GM12878 (cell line): Measurements from ENCODE around the gene MTMR10. TPM values are rescaled to one million over a fixed set of nuclear protein-coding genes. Genes with fewer than 3 reads are reported as not detected.
A peak's percentile ranks its signal among the peaks of the same experiment; 100 is the strongest.

Source experiments
- ATAC-seq: fragments of 200-7000 bp; cut with Tn5 transposase; 3 replicates; pipeline ENCODE4 v1.9.1; 2020; ENCODE audit warnings: mild to moderate bottlenecking, moderate library complexity
- BruUV-seq: library from RNA; stranded (reverse); fragments of 400-500 nt; replicated peaks from 2 replicates; lab custom pipeline; 2021; lab: Mats Ljungman, UMichigan
- CTCF ChIA-PET: fragments of 300-600 bp; sonication (Branson Sonifier 250); formaldehyde crosslinking; extraction: SDS; loops from one replicate; lab custom pipeline; 2021; ENCODE audit warnings: inconsistent platforms; lab: Yijun Ruan, JAX
- POLR2A ChIA-PET: fragments of 350-600 bp; formaldehyde crosslinking; extraction: SDS; loops from one replicate; lab custom pipeline; 2021; ENCODE audit warnings: inconsistent platforms; lab: Charles Lee
- RAD21 ChIA-PET: fragments of 300-600 bp; sonication (Branson Sonifier 250); formaldehyde crosslinking; loops from one replicate; lab custom pipeline; 2023; ENCODE audit warnings: antibody characterized with exemption; ENCODE audit not compliant: unreplicated experiment; lab: Charles Lee
- SMC1A ChIA-PET: fragments of 300-600 bp; sonication (Branson Sonifier 250); formaldehyde crosslinking; loops from one replicate; lab custom pipeline; 2023; ENCODE audit not compliant: unreplicated experiment, uncharacterized antibody; lab: Charles Lee
- DNase-seq: peaks from one replicate; pipeline ENCODE4 v3.0.0-alpha.2; 2011; ENCODE audit warnings: low read depth, low spot score
- FAIRE-seq: peaks from 3 replicates; lab custom pipeline; 2011; peaks lifted over from hg19 to GRCh38; lab: Jason Lieb, UNC
- H2AFZ ChIP-seq: 2 replicates; pipeline ENCODE4 v1.6.0; 2011; ENCODE audit warnings: low read depth, low read length, control low read depth; ENCODE audit not compliant: control insufficient read depth
- H3K27ac ChIP-seq: 2 replicates; pipeline ENCODE4 v1.5.1; 2011; ENCODE audit warnings: control low read depth; ENCODE audit not compliant: control insufficient read depth, insufficient read depth
- H3K27me3 ChIP-seq, 2 experiments: replicated peaks in 1 of 2; 2 replicates each; pipeline versions ENCODE4 v1.6.0 to v1.6.1; 2011; ENCODE audit warnings: low read length in 1 of 2; ENCODE audit not compliant: control insufficient read depth in 2 of 2, insufficient read depth in 2 of 2
- H3K36me3 ChIP-seq, 2 experiments: 2 replicates each; pipeline ENCODE4 v1.5.1; 2011; ENCODE audit warnings: low read length in 1 of 2; ENCODE audit not compliant: control insufficient read depth in 2 of 2, insufficient read depth in 2 of 2
- H3K4me1 ChIP-seq: 2 replicates; pipeline ENCODE4 v1.6.1; 2011; ENCODE audit warnings: mild to moderate bottlenecking, low read length, moderate library complexity, mixed read lengths; ENCODE audit not compliant: control insufficient read depth, insufficient read depth
- H3K4me2 ChIP-seq: 2 replicates; pipeline ENCODE4 v1.6.0; 2011; ENCODE audit warnings: control low read depth; ENCODE audit not compliant: control insufficient read depth, insufficient read depth
- H3K4me3 ChIP-seq: fragments of 200-600 bp; sonication (generic); 2 replicates; pipeline ENCODE4 v1.5.1; 2016
- H3K79me2 ChIP-seq: 2 replicates; pipeline ENCODE4 v1.6.0; 2011; ENCODE audit warnings: low read length; ENCODE audit not compliant: control insufficient read depth, insufficient read depth
- H3K9ac ChIP-seq: 2 replicates; pipeline ENCODE4 v1.8.0; 2011; ENCODE audit warnings: low read length, control low read depth, mixed read lengths; ENCODE audit not compliant: control insufficient read depth, insufficient read depth
- H3K9me3 ChIP-seq: replicated peaks from 3 replicates; pipeline ENCODE4 v1.5.1; 2011; ENCODE audit warnings: mild to moderate bottlenecking, low read length; ENCODE audit not compliant: control insufficient read depth, insufficient read depth
- H4K20me1 ChIP-seq: 2 replicates; pipeline ENCODE4 v1.6.0; 2011; ENCODE audit not compliant: control insufficient read depth, insufficient read depth
- BMI1 ChIP-seq: fragments of 450-650 bp; IDR thresholded peaks from 2 replicates; pipeline ENCODE4 v1.6.1; 2016; ENCODE audit warnings: mild to moderate bottlenecking, moderate library complexity, borderline replicate concordance
- CREB1 ChIP-seq: IDR thresholded peaks from 2 replicates; pipeline ENCODE4 v1.6.1; 2012; ENCODE audit warnings: low read depth, mild to moderate bottlenecking, inconsistent platforms
- EED ChIP-seq: sonication (generic); IDR thresholded peaks from 2 replicates; pipeline ENCODE4 v1.6.1; 2016; ENCODE audit warnings: antibody characterized with exemption, low read depth
- EGR1 ChIP-seq, 2 experiments: IDR thresholded peaks; 1 replicate in 1 of 2; 2 replicates in 1 of 2; pipeline ENCODE4 v1.6.1; 2011 to 2012; ENCODE audit warnings: low read depth in 2 of 2, low read length in 2 of 2, borderline replicate concordance in 1 of 2, mild to moderate bottlenecking in 1 of 2, moderate library complexity in 1 of 2
- ESRRA ChIP-seq: IDR thresholded peaks from 2 replicates; pipeline ENCODE4 v1.6.1; 2012; ENCODE audit warnings: mild to moderate bottlenecking, low read length, improper control_type of control experiment
- EZH2 ChIP-seq: IDR thresholded peaks from 2 replicates; pipeline ENCODE4 v1.6.1; 2012; ENCODE audit warnings: low read depth, mild to moderate bottlenecking, control low read depth, inconsistent platforms, low read length, borderline replicate concordance; ENCODE audit not compliant: control insufficient read depth
- KAT2A ChIP-seq: conservative IDR thresholded peaks from 2 replicates; pipeline ENCODE4 v1.6.1; 2011; ENCODE audit warnings: low read depth, low read length; ENCODE audit not compliant: control insufficient read depth
- MTA2 ChIP-seq: fragments of 450-650 bp; IDR thresholded peaks from 2 replicates; pipeline ENCODE4 v1.6.1; 2016; ENCODE audit warnings: low read depth, mild to moderate bottlenecking, moderate library complexity
- MXI1 ChIP-seq: fragments of 150-350 bp; IDR thresholded peaks from 2 replicates; pipeline ENCODE4 v1.6.1; 2011; ENCODE audit warnings: low read depth, mild to moderate bottlenecking, inconsistent platforms, low read length, improper control_type of control experiment
- POLR2A ChIP-seq: IDR thresholded peaks from 2 replicates; pipeline ENCODE4 v1.6.1; 2011; ENCODE audit warnings: low read depth, mild to moderate bottlenecking, low read length
- SUPT20H ChIP-seq: IDR thresholded peaks from 2 replicates; pipeline ENCODE4 v1.6.1; 2011; ENCODE audit warnings: low read depth, mild to moderate bottlenecking, low read length, moderate library complexity, borderline replicate concordance; ENCODE audit not compliant: control insufficient read depth
- ZNF217 ChIP-seq: fragments of 450-650 bp; IDR thresholded peaks from 2 replicates; pipeline ENCODE4 v1.6.1; 2017; ENCODE audit warnings: antibody characterized with exemption, mild to moderate bottlenecking
- ZNF274 ChIP-seq: IDR thresholded peaks from one replicate; pipeline ENCODE4 v1.8.0; 2011; ENCODE audit not compliant: insufficient read length, insufficient read depth
- ZNF622 ChIP-seq: fragments of 450-650 bp; IDR thresholded peaks from 2 replicates; pipeline ENCODE4 v1.6.1; 2017; ENCODE audit warnings: mild to moderate bottlenecking, inconsistent platforms
- WGBS: methylation state at CpG from one replicate; pipeline ENCODE4 v1.1.6; 2016; ENCODE audit warnings: low lambda C conversion rate; ENCODE audit not compliant: insufficient replicate concordance, insufficient coverage; ENCODE audit errors: missing lambda C conversion rate; 5-methylcytosine and 5-hydroxymethylcytosine counted together
- in situ Hi-C: fragments of 300-500 bp; cut with MboI; formaldehyde crosslinking; loops from 9 replicates; pipeline ENCODE4 v1.14.3; 2018; ENCODE audit warnings: mixed read lengths
- intact Hi-C: fragments of 100-400 bp; cut with micrococcal nuclease; formaldehyde crosslinking; loops from one replicate; pipeline ENCODE4 v1.14.2; 2022; ENCODE audit not compliant: unreplicated experiment
- polyA plus RNA-seq, 11 experiments: library from polyadenylated mRNA; depleted of rRNA in 4 of 11; unstranded in 6 of 11; stranded (reverse) in 5 of 11; fragments of >200 nt; fragmentation: Nextera tagmentation in 4 of 11; fragmentation: Illumina TruSeq in 1 of 11; extraction: Ambion mirVana in 4 of 11; extraction: Trizol in 1 of 11; gene quantifications; 1 replicate in 1 of 11; 2 replicates in 10 of 11; pipeline versions ENCODE4 v1.2.1 to v1.2.3, GENCODE V29; 2011 to 2016; ENCODE audit warnings: inconsistent platforms in 2 of 11, missing spikeins in 2 of 11, low read depth in 1 of 11
- total RNA-seq, 4 experiments: library from RNA; depleted of rRNA in 3 of 4; stranded (reverse); fragments of >200 nt in 3 of 4; fragmentation: Illumina TruSeq in 1 of 4; extraction: Trizol in 1 of 4; gene quantifications; 2 replicates each; pipeline versions ENCODE4 v1.2.1 to v1.2.3, GENCODE V29; 2013 to 2021
- TF ChIP-seq, protein P1 (sequence below): fragments of 450-650 bp; IDR thresholded peaks from 2 replicates; pipeline ENCODE4 v1.6.1; 2017; ENCODE audit warnings: borderline replicate concordance
- TF ChIP-seq, protein P2 (sequence below): IDR thresholded peaks from 2 replicates; pipeline ENCODE4 v1.6.1; 2011; ENCODE audit warnings: mild to moderate bottlenecking, low read depth, low read length, moderate library complexity; ENCODE audit not compliant: insufficient replicate concordance

The MTMR10 gene
- total and polyA plus RNA-seq, 10 of the 15 experiments (the other 5 are each of a cell fraction or from before 2014, with no cell fraction given) = 1.9 to 13.6 (median 8.9) TPM

DNA sequence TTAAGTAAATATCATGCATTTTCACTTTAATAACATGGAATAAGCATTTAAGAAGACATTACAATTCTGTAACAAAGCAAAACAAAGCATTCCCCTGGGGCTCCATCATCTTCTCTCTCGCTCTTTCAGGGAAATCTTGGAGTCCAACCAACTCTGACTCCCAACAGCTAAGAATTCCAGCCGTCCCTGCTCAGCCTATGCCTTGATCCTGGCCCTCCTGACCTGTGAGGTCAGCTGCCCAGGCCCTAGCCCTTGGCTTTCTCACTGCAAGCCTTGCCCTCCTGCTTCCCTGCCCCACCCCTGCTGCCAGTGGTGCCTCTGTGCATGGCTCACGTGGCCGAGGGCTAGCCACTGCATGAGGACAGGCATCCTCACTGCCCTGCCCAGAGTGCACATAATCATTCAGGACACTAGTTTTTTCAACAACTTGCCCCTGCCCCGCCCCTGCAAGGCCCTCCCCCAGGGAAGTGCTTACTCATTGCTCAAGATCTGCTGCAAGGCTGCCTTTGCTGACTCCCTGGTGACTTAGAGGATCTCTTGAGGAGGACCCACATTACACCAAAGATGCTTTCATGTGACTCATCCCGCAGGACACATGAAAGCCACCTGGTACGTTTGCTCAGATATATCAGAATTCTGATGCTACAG lies 37.6 kb downstream of the MTMR10 start:
- ChIA-PET CTCF (interaction anchor here (0.6 kb wide), 1 partner anchor 75 kb away, joined by 3 read pairs; no protein-coding TSS in a partner anchor), POLR2A (no interaction called here), RAD21 (no interaction called here), SMC1A (no interaction called here)
- Histone ChIP-seq H3K79me2 (no peaks in the 10 kb centered on the region), H3K9ac (no peak overlapping the region), H3K4me1 (peaks cover 4% of the 10 kb centered on the region; the same call in 1 of the 2 replicates), H3K4me3 (no peak overlapping the region), H3K4me2 (no peak overlapping the region), H2AFZ (no peak overlapping the region), H3K27me3 (no peaks in the 10 kb centered on the region), H4K20me1 (no peaks in the 10 kb centered on the region), H3K9me3 (no peaks in the 10 kb centered on the region), H3K36me3 (peaks cover 10 to 24% of the 10 kb centered on the region in 2 experiments), H3K27ac (no peak overlapping the region)
- no peak for DNase-seq
- BruUV-seq = no TSS peak
- intact Hi-C loops = no loop called here
- no peak for ATAC-seq
- no peak for FAIRE-seq
- TF ChIP-seq, protein P1, sequence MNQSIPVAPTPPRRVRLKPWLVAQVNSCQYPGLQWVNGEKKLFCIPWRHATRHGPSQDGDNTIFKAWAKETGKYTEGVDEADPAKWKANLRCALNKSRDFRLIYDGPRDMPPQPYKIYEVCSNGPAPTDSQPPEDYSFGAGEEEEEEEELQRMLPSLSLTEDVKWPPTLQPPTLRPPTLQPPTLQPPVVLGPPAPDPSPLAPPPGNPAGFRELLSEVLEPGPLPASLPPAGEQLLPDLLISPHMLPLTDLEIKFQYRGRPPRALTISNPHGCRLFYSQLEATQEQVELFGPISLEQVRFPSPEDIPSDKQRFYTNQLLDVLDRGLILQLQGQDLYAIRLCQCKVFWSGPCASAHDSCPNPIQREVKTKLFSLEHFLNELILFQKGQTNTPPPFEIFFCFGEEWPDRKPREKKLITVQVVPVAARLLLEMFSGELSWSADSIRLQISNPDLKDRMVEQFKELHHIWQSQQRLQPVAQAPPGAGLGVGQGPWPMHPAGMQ = no peak
- TF ChIP-seq CREB1 (no peak), POLR2A (0 out of 2 replicates have a peak, but pooled peaks have one; percentile 25)
- 73% methylated on average over 7 of the region's 7 CpGs for WGBS
- in situ Hi-C loops = no loop called here

DNA sequence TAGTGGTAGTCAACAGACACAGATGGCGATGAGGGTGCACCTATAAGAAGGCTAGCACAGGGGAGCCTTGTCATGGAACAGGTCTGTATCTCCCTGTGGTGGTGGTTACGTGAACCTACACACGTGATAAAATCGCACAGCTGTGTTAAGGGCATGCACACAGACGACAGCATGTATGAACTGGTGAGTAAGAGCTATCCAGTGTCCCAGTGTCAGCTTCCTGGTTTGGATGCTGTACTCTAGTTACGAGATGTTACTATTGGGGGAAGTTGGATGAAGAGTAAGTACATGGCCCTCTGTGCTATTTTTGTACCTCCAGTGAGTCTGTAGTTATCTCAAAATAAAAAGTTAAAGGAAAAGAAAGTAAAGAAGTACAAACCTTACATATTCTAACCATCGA lies 38.2 kb downstream of the MTMR10 start:
- BruUV-seq = no TSS peak
- TF ChIP-seq, protein P2, sequence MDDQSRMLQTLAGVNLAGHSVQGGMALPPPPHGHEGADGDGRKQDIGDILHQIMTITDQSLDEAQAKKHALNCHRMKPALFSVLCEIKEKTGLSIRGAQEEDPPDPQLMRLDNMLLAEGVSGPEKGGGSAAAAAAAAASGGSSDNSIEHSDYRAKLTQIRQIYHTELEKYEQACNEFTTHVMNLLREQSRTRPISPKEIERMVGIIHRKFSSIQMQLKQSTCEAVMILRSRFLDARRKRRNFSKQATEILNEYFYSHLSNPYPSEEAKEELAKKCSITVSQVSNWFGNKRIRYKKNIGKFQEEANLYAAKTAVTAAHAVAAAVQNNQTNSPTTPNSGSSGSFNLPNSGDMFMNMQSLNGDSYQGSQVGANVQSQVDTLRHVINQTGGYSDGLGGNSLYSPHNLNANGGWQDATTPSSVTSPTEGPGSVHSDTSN = no peak
- no peak for TF ChIP-seq ZNF274
- TF ChIP-seq SUPT20H = no peak
- TF ChIP-seq ESRRA = no peak
- TF ChIP-seq KAT2A = no peak
- no peak for TF ChIP-seq MXI1
- TF ChIP-seq EED = no peak
- no peak for TF ChIP-seq BMI1
- TF ChIP-seq EZH2 = no peak
- no peak for TF ChIP-seq ZNF622
- no peak for TF ChIP-seq EGR1 (IDR thresholded peaks at IDR 0.05; ENCODE audit: borderline replicate concordance in 1 of 2, low read depth in 2 of 2, low read length in 2 of 2)
- TF ChIP-seq MTA2 = no peak
- no peak for TF ChIP-seq ZNF217

More for the DNA sequence above, 38.2 kb downstream of the MTMR10 start:
- intact Hi-C loops (no loop called here), in situ Hi-C loops (no loop called here)
- SMC1A ChIA-PET = no interaction called here
- H3K9ac ChIP-seq = no peak overlapping the region
- no peak overlapping the region for H3K4me2 ChIP-seq
- H3K27ac ChIP-seq = no peak overlapping the region
- 97% methylated on average over 7 of the region's 7 CpGs for WGBS
- ATAC-seq = no peak
- H3K27me3 ChIP-seq = no peaks in the 10 kb centered on the region
- no peaks in the 10 kb centered on the region for H3K9me3 ChIP-seq
- POLR2A ChIA-PET = no interaction called here
- peaks cover 4% of the 10 kb centered on the region; the same call in 1 of the 2 replicates for H3K4me1 ChIP-seq
- H2AFZ ChIP-seq = no peak overlapping the region
- CTCF ChIA-PET = interaction anchor here (1.4 kb wide), 1 partner anchor 60 kb away, joined by 4 read pairs; no protein-coding TSS in a partner anchor
- H3K79me2 ChIP-seq = no peaks in the 10 kb centered on the region
- FAIRE-seq = no peak
- DNase-seq = no peak
- H4K20me1 ChIP-seq = no peaks in the 10 kb centered on the region
- peaks cover 10 to 19% of the 10 kb centered on the region in 2 experiments for H3K36me3 ChIP-seq
- RAD21 ChIA-PET = no interaction called here
- no peak overlapping the region for H3K4me3 ChIP-seq
